H1 (cell line): ENCODE data around the gene LDLR. TPM values are rescaled to one million over a fixed set of nuclear protein-coding genes. Genes with fewer than 3 reads are reported as not detected.

ENCODE experiments used
- CTCF ChIA-PET: fragments of 300-600 bp; sonication (Branson Sonifier 250); formaldehyde crosslinking; loops from one replicate; lab custom pipeline; 2021; ENCODE audit not compliant: partially characterized antibody; lab: Charles Lee
- POLR2A ChIA-PET: fragments of 300-600 bp; sonication (Branson Sonifier 250); formaldehyde crosslinking; loops from one replicate; lab custom pipeline; 2021; ENCODE audit warnings: inconsistent platforms; ENCODE audit not compliant: partially characterized antibody; lab: Charles Lee
- DNase-seq, 2 experiments: peaks; one replicate each; pipeline versions ENCODE4 v3.0.0 to v3.0.0-alpha.2; 2010 to 2022; ENCODE audit warnings: low spot score in 2 of 2, low read depth in 1 of 2, mixed read lengths in 1 of 2
- FAIRE-seq: peaks from 2 replicates; lab custom pipeline; 2011; peaks lifted over from hg19 to GRCh38; lab: Jason Lieb, UNC
- H2AFZ ChIP-seq: 2 replicates; pipeline ENCODE4 v1.8.1; 2012; ENCODE audit warnings: low read length, inconsistent platforms
- H2AK5ac ChIP-seq: 2 replicates; pipeline ENCODE4 v1.6.1; 2013; ENCODE audit warnings: low read depth, low read length
- H2BK120ac ChIP-seq: replicated peaks from 2 replicates; pipeline ENCODE3; 2013; ENCODE audit warnings: low read depth, low read length, inconsistent platforms
- H2BK12ac ChIP-seq: 2 replicates; pipeline ENCODE4 v1.6.1; 2013; ENCODE audit warnings: low read depth, low read length
- H2BK15ac ChIP-seq: 2 replicates; pipeline ENCODE4 v1.6.1; 2013; ENCODE audit warnings: low read length
- H2BK20ac ChIP-seq: 2 replicates; pipeline ENCODE4 v1.6.1; 2013; ENCODE audit warnings: low read length
- H2BK5ac ChIP-seq: 2 replicates; pipeline ENCODE4 v1.6.1; 2013; ENCODE audit warnings: low read depth, low read length
- H3K14ac ChIP-seq: 2 replicates; pipeline ENCODE4 v1.6.1; 2013; ENCODE audit warnings: inconsistent platforms; ENCODE audit not compliant: insufficient read length
- H3K18ac ChIP-seq: 2 replicates; pipeline ENCODE4 v1.6.1; 2013; ENCODE audit warnings: low read length; ENCODE audit errors: extremely low read depth
- H3K23ac ChIP-seq: 2 replicates; pipeline ENCODE4 v1.6.1; 2013; ENCODE audit warnings: inconsistent platforms; ENCODE audit not compliant: insufficient read length
- H3K23me2 ChIP-seq: 2 replicates; pipeline ENCODE4 v1.6.1; 2013; ENCODE audit warnings: low read depth, low read length
- H3K27ac ChIP-seq: 2 replicates; pipeline ENCODE4 v1.6.1; 2011; ENCODE audit warnings: low read depth, low read length, inconsistent platforms
- H3K27me3 ChIP-seq, 4 experiments: replicated peaks in 1 of 4; 1 replicate in 1 of 4; 2 replicates in 3 of 4; pipeline versions ENCODE4 v1.6.1 to v1.8.1; 2011 to 2013; ENCODE audit warnings: low read length in 3 of 4, mild to moderate bottlenecking in 3 of 4, inconsistent platforms in 2 of 4, mixed read lengths in 2 of 4, moderate library complexity in 1 of 4; ENCODE audit not compliant: control insufficient read depth in 3 of 4, insufficient read depth in 3 of 4; ENCODE audit errors: extremely low read depth in 1 of 4
- H3K36me3 ChIP-seq, 4 experiments: 2 replicates each; pipeline versions ENCODE4 v1.6.1 to v1.8.1; 2011 to 2013; ENCODE audit warnings: mild to moderate bottlenecking in 4 of 4, low read length in 3 of 4, moderate library complexity in 2 of 4, control low read depth in 1 of 4, inconsistent platforms in 1 of 4; ENCODE audit not compliant: insufficient read depth in 4 of 4, control insufficient read depth in 2 of 4
- H3K4ac ChIP-seq: replicated peaks from 2 replicates; pipeline ENCODE3; 2013; ENCODE audit warnings: low read length, low read depth, mixed read lengths, inconsistent platforms; ENCODE audit not compliant: insufficient read length
- H3K4me1 ChIP-seq, 4 experiments: replicated peaks in 1 of 4; 1 replicate in 1 of 4; 2 replicates in 3 of 4; pipeline versions ENCODE4 v1.6.1 to v1.8.1; 2011 to 2013; ENCODE audit warnings: low read length in 3 of 4, inconsistent platforms in 2 of 4, mixed read lengths in 1 of 4; ENCODE audit not compliant: insufficient read depth in 4 of 4, control insufficient read depth in 3 of 4
- H3K4me2 ChIP-seq, 2 experiments: 2 replicates each; pipeline versions ENCODE4 v1.6.1 to v1.8.1; 2011 to 2013; ENCODE audit warnings: low read depth in 2 of 2, low read length in 2 of 2, control low read depth in 1 of 2, inconsistent platforms in 1 of 2, mild to moderate bottlenecking in 1 of 2; ENCODE audit not compliant: insufficient read depth in 1 of 2
- H3K4me3 ChIP-seq, 4 experiments: fragments of 200-600, 300-600 bp in 1 of 4; sonication (generic), shearing (Covaris generic), sonication (Bioruptor Twin) in 1 of 4; 2 replicates each; pipeline versions ENCODE4 v1.5.1 to v1.8.1; 2011 to 2016; ENCODE audit warnings: low read length in 4 of 4, low read depth in 3 of 4, control low read depth in 2 of 4, inconsistent platforms in 2 of 4, mild to moderate bottlenecking in 2 of 4, mixed read lengths in 1 of 4, moderate library complexity in 1 of 4; ENCODE audit not compliant: insufficient read depth in 2 of 4; ENCODE audit errors: extremely low read depth in 1 of 4
- H3K56ac ChIP-seq: replicated peaks from 2 replicates; pipeline ENCODE3; 2013; ENCODE audit warnings: low read depth, mild to moderate bottlenecking, mixed read lengths, low read length, inconsistent platforms; ENCODE audit not compliant: insufficient read length
- H3K79me1 ChIP-seq: 2 replicates; pipeline ENCODE4 v1.6.1; 2013; ENCODE audit warnings: low read depth, low read length, control low read depth
- H3K79me2 ChIP-seq, 2 experiments: 2 replicates each; pipeline versions ENCODE4 v1.6.1 to v1.8.1; 2012 to 2013; ENCODE audit warnings: low read length in 2 of 2, mild to moderate bottlenecking in 2 of 2, inconsistent platforms in 1 of 2; ENCODE audit not compliant: insufficient read depth in 2 of 2, control insufficient read depth in 1 of 2
- H3K9ac ChIP-seq, 4 experiments: replicated peaks in 1 of 4; 1 replicate in 1 of 4; 2 replicates in 3 of 4; pipeline versions ENCODE4 v1.6.1 to v1.8.1; 2011 to 2013; ENCODE audit warnings: low read depth in 3 of 4, low read length in 3 of 4, control low read depth in 2 of 4, mild to moderate bottlenecking in 2 of 4, moderate library complexity in 2 of 4, inconsistent platforms in 1 of 4; ENCODE audit errors: extremely low read depth in 1 of 4
- H3K9me3 ChIP-seq, 2 experiments: 2 replicates each; pipeline versions ENCODE4 v1.6.1 to v1.8.1; 2012 to 2013; ENCODE audit warnings: mild to moderate bottlenecking in 2 of 2, moderate library complexity in 2 of 2, control low read depth in 1 of 2, inconsistent platforms in 1 of 2, low read depth in 1 of 2, low read length in 1 of 2, mixed read lengths in 1 of 2; ENCODE audit not compliant: insufficient read depth in 2 of 2
- H4K20me1 ChIP-seq, 2 experiments: replicated peaks in 1 of 2; 2 replicates each; pipeline versions ENCODE3 to v1.8.1; 2011 to 2013; ENCODE audit warnings: inconsistent platforms in 2 of 2, low read length in 2 of 2, mild to moderate bottlenecking in 1 of 2; ENCODE audit not compliant: insufficient read depth in 2 of 2, control insufficient read depth in 1 of 2
- H4K5ac ChIP-seq: 2 replicates; pipeline ENCODE4 v1.6.1; 2013; ENCODE audit warnings: low read length, low read depth, mixed read lengths, inconsistent platforms; ENCODE audit not compliant: insufficient read length
- H4K8ac ChIP-seq: 2 replicates; pipeline ENCODE4 v1.8.0; 2013; ENCODE audit warnings: mild to moderate bottlenecking, moderate library complexity, low read length, inconsistent platforms; ENCODE audit not compliant: insufficient read depth; ENCODE audit errors: extremely low read depth
- H4K91ac ChIP-seq: replicated peaks from 2 replicates; pipeline ENCODE3; 2013; ENCODE audit warnings: low read length, mixed read lengths, inconsistent platforms; ENCODE audit not compliant: insufficient read length
- ASH2L ChIP-seq: fragments of 200-600, 300-600 bp; sonication (generic); IDR thresholded peaks from one replicate; pipeline ENCODE4 v1.7.1; 2017; ENCODE audit warnings: low read length
- BACH1 ChIP-seq: IDR thresholded peaks from 2 replicates; pipeline ENCODE4 v1.6.1; 2012; ENCODE audit warnings: low read length, improper control_type of control experiment
- CTBP2 ChIP-seq: IDR thresholded peaks from 2 replicates; pipeline ENCODE4 v1.7.0; 2011; ENCODE audit warnings: borderline replicate concordance, mild to moderate bottlenecking, moderate library complexity, mixed read lengths, low read length; ENCODE audit not compliant: insufficient read depth, insufficient read length
- EGR1 ChIP-seq: IDR thresholded peaks from 2 replicates; pipeline ENCODE4 v1.6.1; 2011; ENCODE audit warnings: low read depth, low read length, borderline replicate concordance
- KDM5A ChIP-seq: fragments of 200-600 bp; IDR thresholded peaks from 2 replicates; pipeline ENCODE4 v1.7.1; 2012; ENCODE audit warnings: mild to moderate bottlenecking, low read length, inconsistent platforms, mixed read lengths
- POU5F1 ChIP-seq: IDR thresholded peaks from 2 replicates; pipeline ENCODE4 v1.6.1; 2011; ENCODE audit warnings: low read depth, mild to moderate bottlenecking, low read length, moderate library complexity
- RBBP5 ChIP-seq: IDR thresholded peaks from 2 replicates; pipeline ENCODE4 v1.7.1; 2012; ENCODE audit warnings: low read depth, mild to moderate bottlenecking, inconsistent platforms, low read length, moderate library complexity, borderline replicate concordance
- RXRA ChIP-seq: IDR thresholded peaks from 2 replicates; pipeline ENCODE4 v1.6.1; 2011; ENCODE audit warnings: low read depth, mild to moderate bottlenecking, low read length, moderate library complexity; ENCODE audit not compliant: insufficient read depth
- SP4 ChIP-seq: IDR thresholded peaks from 2 replicates; pipeline ENCODE4 v1.6.1; 2012; ENCODE audit warnings: low read length, inconsistent platforms
- TCF12 ChIP-seq: IDR thresholded peaks from 2 replicates; pipeline ENCODE4 v1.6.1; 2011; ENCODE audit warnings: low read depth, mild to moderate bottlenecking, low read length
- ZNF274 ChIP-seq: IDR thresholded peaks from 2 replicates; pipeline ENCODE4 v1.7.0; 2012; ENCODE audit warnings: low read length, borderline replicate concordance; ENCODE audit errors: extremely low read depth
- WGBS, 2 experiments: shearing (Covaris generic) in 1 of 2; methylation state at CpG; one replicate each; pipeline versions ENCODE4 v1.1.6 to v1.1.7; 2013 to 2015; ENCODE audit warnings: low lambda C conversion rate in 2 of 2, mixed read lengths in 2 of 2, inconsistent platforms in 1 of 2, low coverage in 1 of 2, missing lambda C conversion rate in 1 of 2; ENCODE audit not compliant: insufficient replicate concordance in 2 of 2, insufficient coverage in 1 of 2, insufficient read length in 1 of 2; ENCODE audit errors: extremely low coverage in 1 of 2, missing lambda C conversion rate in 1 of 2; 5-methylcytosine and 5-hydroxymethylcytosine counted together
- polyA plus RNA-seq, 7 experiments: library from polyadenylated mRNA; depleted of rRNA in 3 of 7; stranded (reverse) in 5 of 7; unstranded in 2 of 7; fragments of >200 nt in 5 of 7; fragments of 200-250 nt in 2 of 7; gene quantifications; 1 replicate in 5 of 7; 2 replicates in 1 of 7; 4 replicates in 1 of 7; pipeline versions ENCODE4 v1.2.1 to v1.2.3, GENCODE V29; 2011 to 2013; ENCODE audit warnings: missing spikeins in 2 of 7, mixed read lengths in 2 of 7
- total RNA-seq: library from RNA; stranded (reverse); fragmentation: NEBNext Ultra II Directional; extraction: Animal tissue kit (Norgen Biotek cat#: 25700); gene quantifications from 2 replicates; pipeline ENCODE4 v1.2.1, GENCODE V29; 2021
- TF ChIP-seq, protein P1 (sequence below): IDR thresholded peaks from 2 replicates; pipeline ENCODE4 v1.6.1; 2011; ENCODE audit warnings: low read length, improper control_type of control experiment
- TF ChIP-seq, protein P2 (sequence below): IDR thresholded peaks from 2 replicates; pipeline ENCODE4 v1.6.1; 2012; ENCODE audit warnings: inconsistent platforms

Gene LDLR
- total and polyA plus RNA-seq, 2 of the 8 experiments (the other 6 are each of a cell fraction or from before 2014, with no cell fraction given): 70.1 to 118 TPM

DNA sequence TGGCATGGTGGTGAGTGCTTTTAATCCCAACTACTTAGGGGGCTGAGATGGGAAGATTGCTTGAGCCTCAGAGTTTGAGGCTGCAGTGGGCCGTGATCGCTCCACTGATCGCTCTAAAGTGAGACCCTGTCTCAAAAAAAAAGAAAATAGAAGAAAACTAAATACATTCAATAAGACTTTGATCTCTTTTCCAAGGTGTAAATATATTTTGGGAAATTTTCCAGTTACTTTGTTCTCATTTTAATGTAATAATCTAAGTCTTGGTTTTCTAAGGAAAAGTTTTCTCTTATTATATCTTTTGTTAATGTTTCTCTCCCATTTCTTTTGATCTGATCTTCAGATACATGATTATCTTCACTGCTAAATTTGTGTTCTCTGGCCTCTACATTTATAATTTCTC lies 9.6 kb downstream of the LDLR start:
- Histone ChIP-seq H2AFZ (no peak overlapping the region), H3K9me3 (no peaks in the 10 kb centered on the region), H3K4me2 (no peak overlapping the region), H2BK5ac (no peak overlapping the region), H4K91ac (no peak overlapping the region), H3K4me1 (peaks cover 0 to 3% (median 0%) of the 10 kb centered on the region in 4 experiments; a peak in 3 of 7 replicates), H4K8ac (no peak overlapping the region), H3K18ac (no peak overlapping the region), H2BK15ac (no peak overlapping the region), H2BK12ac (no peak overlapping the region), H3K23ac (no peak overlapping the region), H3K14ac (no peak overlapping the region), H3K23me2 (no peaks in the 10 kb centered on the region), H3K27me3 (no peaks in the 10 kb centered on the region), H2AK5ac (no peak overlapping the region), H3K56ac (no peak overlapping the region), H3K4ac (no peak overlapping the region), H2BK120ac (no peak overlapping the region), H4K20me1 (peaks cover 23 to 37% of the 10 kb centered on the region in 2 experiments), H3K79me1 (peaks cover 5% of the 10 kb centered on the region), H2BK20ac (no peak overlapping the region), H3K36me3 (peaks cover 28 to 89% (median 49%) of the 10 kb centered on the region in 4 experiments; a peak in 7 of 8 replicates), H3K4me3 (no peak overlapping the region), H3K27ac (no peak overlapping the region), H3K79me2 (peaks cover 22 to 76% of the 10 kb centered on the region in 2 experiments), H3K9ac (no peak overlapping the region), H4K5ac (no peak overlapping the region)
- DNase-seq (no peak), FAIRE-seq (no peak)
- CTCF ChIA-PET: no interaction called here
- POLR2A ChIA-PET: no interaction called here
- WGBS, 2 experiments: 78% methylated on average over 3 of the region's 3 CpGs; no CpG with 5 or more reads in 1 of the 2 experiments
- TF ChIP-seq SP4 (no peak), KDM5A (no peak), EGR1 (no peak), RBBP5 (no peak), ASH2L (no peak), ZNF274 (no peak), POU5F1 (no peak), TCF12 (no peak), BACH1 (no peak), RXRA (no peak), CTBP2 (no peak)
- TF ChIP-seq, protein P1, sequence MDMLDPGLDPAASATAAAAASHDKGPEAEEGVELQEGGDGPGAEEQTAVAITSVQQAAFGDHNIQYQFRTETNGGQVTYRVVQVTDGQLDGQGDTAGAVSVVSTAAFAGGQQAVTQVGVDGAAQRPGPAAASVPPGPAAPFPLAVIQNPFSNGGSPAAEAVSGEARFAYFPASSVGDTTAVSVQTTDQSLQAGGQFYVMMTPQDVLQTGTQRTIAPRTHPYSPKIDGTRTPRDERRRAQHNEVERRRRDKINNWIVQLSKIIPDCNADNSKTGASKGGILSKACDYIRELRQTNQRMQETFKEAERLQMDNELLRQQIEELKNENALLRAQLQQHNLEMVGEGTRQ: no peak
- TF ChIP-seq, protein P2, sequence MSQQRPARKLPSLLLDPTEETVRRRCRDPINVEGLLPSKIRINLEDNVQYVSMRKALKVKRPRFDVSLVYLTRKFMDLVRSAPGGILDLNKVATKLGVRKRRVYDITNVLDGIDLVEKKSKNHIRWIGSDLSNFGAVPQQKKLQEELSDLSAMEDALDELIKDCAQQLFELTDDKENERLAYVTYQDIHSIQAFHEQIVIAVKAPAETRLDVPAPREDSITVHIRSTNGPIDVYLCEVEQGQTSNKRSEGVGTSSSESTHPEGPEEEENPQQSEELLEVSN: no peak
